ENCODE results near the gene HMCN1.

Gene HMCN1

DNA sequence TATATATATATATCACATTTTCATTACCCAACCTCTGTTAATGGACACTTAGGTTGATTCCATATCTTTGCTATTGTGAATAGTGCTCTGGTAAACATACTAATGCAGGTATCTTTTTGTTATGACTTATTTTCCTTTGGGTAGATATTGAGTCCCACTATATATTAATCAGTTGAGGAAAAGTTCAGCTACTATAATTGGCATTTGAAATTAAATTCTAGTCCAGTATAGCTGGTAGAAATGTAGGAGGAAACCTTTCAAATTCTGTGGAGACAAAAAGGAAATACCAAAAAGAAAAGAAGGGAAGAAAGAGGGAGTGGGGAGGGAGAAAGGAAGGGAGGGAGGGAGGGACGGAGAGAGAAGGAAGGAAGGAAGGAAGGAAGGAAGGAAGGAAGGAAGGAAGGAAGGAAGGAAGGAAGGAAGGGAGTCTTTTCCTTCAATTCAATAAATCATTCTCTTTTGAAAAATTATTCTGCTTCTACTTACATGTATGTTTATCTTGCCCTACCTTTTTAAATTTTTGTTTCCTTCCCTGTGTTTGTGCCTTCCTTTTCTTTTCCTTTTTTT lies 329.0 kb downstream of the HMCN1 start:
- Histone ChIP-seq H3K4me1 (ENCODE audit: control insufficient read depth, insufficient read depth, low read length) (no peaks in the 10 kb centered on the region), H3K27ac (ENCODE audit: low read length) (no peak overlapping the region), H3K36me3 (ENCODE audit: control insufficient read depth, insufficient read depth, low read length) (no peaks in the 10 kb centered on the region), H3K4me3 (ENCODE audit: low read length) (no peak overlapping the region), H3K9me3 (ENCODE audit: control insufficient read depth, insufficient read depth, low read length) (no peaks in the 10 kb centered on the region), H3K27me3 (ENCODE audit: control insufficient read depth, insufficient read depth, low read length) (no peaks in the 10 kb centered on the region)
- no CpG with 5 or more reads among the region's 1 CpG for WGBS (ENCODE audit: insufficient coverage, insufficient read length)
- no peak for DNase-seq (ENCODE audit: low read depth, low spot score)

DNA sequence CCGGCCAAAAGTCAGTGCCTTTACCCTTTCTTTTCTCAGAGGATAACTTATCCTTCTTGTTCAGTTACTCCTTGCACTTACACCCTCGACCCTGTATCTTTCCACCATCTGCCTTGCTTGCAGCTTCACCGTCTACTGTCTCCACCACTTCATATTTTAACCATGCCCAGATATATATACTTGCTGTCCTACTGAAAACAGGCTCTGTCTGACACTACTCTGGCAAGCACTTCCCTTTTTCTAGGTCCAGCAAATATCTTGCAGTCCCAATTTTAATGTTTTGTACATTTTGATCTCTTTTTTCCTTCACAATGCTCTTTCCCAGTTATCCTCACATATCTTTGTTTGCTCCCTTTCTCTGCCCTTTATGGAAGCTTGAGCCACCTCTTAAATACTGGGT lies 332.2 kb downstream of the HMCN1 start:
- Histone ChIP-seq H3K9me3 (ENCODE audit: control insufficient read depth, insufficient read depth, low read length) (no peaks in the 10 kb centered on the region), H3K4me1 (ENCODE audit: control insufficient read depth, insufficient read depth, low read length) (no peaks in the 10 kb centered on the region), H3K36me3 (ENCODE audit: control insufficient read depth, insufficient read depth, low read length) (no peaks in the 10 kb centered on the region), H3K4me3 (ENCODE audit: low read length) (no peak overlapping the region), H3K27ac (ENCODE audit: low read length) (no peak overlapping the region), H3K27me3 (ENCODE audit: control insufficient read depth, insufficient read depth, low read length) (no peaks in the 10 kb centered on the region)
- DNase-seq (ENCODE audit: low read depth, low spot score), result no peak
- WGBS (ENCODE audit: insufficient coverage, insufficient read length), result no CpG with 5 or more reads among the region's 3 CpGs

DNA sequence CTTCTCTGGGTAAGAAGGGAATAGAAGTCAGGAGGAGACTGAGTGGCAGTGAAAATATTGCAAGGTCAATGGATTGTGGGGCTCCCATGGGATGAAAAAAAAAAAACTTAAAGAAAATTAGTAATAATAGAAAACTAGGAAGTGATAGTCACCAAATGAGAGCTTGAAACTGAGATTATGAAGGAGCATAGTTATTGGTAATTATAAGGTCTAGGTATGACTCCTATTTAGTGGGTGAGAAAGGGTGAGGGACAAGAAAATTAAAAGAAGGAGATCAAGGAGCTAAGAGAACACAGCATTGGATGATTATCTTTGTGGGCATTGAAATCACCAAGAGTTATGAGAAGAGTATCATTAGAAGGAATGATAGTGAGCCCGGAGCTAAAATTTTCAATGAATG lies 339.5 kb downstream of the HMCN1 start:
- 100% methylated on average over 1 of the region's 1 CpG for WGBS (ENCODE audit: insufficient coverage, insufficient read length)
- no peaks in the 10 kb centered on the region for H3K9me3 ChIP-seq (ENCODE audit: control insufficient read depth, insufficient read depth, low read length)
- H3K36me3 ChIP-seq (ENCODE audit: control insufficient read depth, insufficient read depth, low read length), result no peaks in the 10 kb centered on the region
- no peak overlapping the region for H3K27ac ChIP-seq (ENCODE audit: low read length)
- DNase-seq (ENCODE audit: low read depth, low spot score), result no peak
- no peaks in the 10 kb centered on the region for H3K27me3 ChIP-seq (ENCODE audit: control insufficient read depth, insufficient read depth, low read length)
- no peak overlapping the region for H3K4me3 ChIP-seq (ENCODE audit: low read length)
- no peaks in the 10 kb centered on the region for H3K4me1 ChIP-seq (ENCODE audit: control insufficient read depth, insufficient read depth, low read length)

DNA sequence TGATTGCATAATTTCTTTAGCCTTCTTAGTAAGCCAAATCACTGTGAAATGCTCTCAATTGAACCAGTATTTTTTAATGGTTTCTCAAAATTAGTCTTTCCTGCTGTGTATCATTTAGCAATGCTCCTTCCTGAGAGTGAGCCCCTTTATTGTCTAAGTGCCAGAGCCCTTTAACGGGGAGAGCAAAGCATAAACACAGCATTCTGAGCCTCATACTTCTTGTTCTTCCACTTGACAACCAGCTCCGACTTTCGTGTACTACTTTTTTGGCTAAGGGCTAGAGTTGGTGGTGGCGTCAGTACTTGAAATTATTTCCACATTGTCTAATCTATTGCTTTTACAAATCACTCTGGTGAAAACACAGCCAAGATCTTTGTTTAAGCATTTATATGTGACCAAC lies 341.8 kb downstream of the HMCN1 start:
- H3K27ac ChIP-seq (ENCODE audit: low read length), result no peak overlapping the region
- H3K4me3 ChIP-seq (ENCODE audit: low read length), result no peak overlapping the region
- no peaks in the 10 kb centered on the region for H3K4me1 ChIP-seq (ENCODE audit: control insufficient read depth, insufficient read depth, low read length)
- no peaks in the 10 kb centered on the region for H3K27me3 ChIP-seq (ENCODE audit: control insufficient read depth, insufficient read depth, low read length)
- WGBS (ENCODE audit: insufficient coverage, insufficient read length), result no CpG with 5 or more reads among the region's 4 CpGs
- DNase-seq (ENCODE audit: low read depth, low spot score), result no peak
- no peaks in the 10 kb centered on the region for H3K36me3 ChIP-seq (ENCODE audit: control insufficient read depth, insufficient read depth, low read length)
- no peaks in the 10 kb centered on the region for H3K9me3 ChIP-seq (ENCODE audit: control insufficient read depth, insufficient read depth, low read length)

DNA sequence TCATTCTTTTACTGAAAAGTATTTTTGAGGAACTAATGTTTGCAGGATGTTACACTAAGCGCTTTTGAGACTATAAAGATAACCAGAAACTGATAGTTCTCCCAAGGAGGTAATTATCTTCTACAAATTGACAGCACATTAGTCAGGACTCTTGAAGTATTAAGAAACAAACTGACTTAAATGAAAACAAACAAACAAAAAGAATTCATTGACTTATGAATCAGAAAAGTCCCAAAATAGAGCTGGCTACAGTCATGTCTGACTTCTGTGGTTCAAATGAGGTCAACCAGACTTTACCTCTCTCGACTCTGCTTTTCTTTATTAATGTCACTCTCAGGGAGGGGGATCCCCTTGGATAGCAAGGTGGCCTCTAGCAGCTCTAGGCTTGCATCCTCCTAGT lies 344.1 kb downstream of the HMCN1 start:
- Histone ChIP-seq H3K27ac (ENCODE audit: low read length) (no peak overlapping the region), H3K36me3 (ENCODE audit: control insufficient read depth, insufficient read depth, low read length) (no peaks in the 10 kb centered on the region), H3K27me3 (ENCODE audit: control insufficient read depth, insufficient read depth, low read length) (no peaks in the 10 kb centered on the region), H3K4me1 (ENCODE audit: control insufficient read depth, insufficient read depth, low read length) (no peaks in the 10 kb centered on the region), H3K9me3 (ENCODE audit: control insufficient read depth, insufficient read depth, low read length) (no peaks in the 10 kb centered on the region), H3K4me3 (ENCODE audit: low read length) (no peak overlapping the region)
- DNase-seq (ENCODE audit: low read depth, low spot score), result no peak
- WGBS (ENCODE audit: insufficient coverage, insufficient read length), result no CpG with 5 or more reads among the region's 2 CpGs

DNA sequence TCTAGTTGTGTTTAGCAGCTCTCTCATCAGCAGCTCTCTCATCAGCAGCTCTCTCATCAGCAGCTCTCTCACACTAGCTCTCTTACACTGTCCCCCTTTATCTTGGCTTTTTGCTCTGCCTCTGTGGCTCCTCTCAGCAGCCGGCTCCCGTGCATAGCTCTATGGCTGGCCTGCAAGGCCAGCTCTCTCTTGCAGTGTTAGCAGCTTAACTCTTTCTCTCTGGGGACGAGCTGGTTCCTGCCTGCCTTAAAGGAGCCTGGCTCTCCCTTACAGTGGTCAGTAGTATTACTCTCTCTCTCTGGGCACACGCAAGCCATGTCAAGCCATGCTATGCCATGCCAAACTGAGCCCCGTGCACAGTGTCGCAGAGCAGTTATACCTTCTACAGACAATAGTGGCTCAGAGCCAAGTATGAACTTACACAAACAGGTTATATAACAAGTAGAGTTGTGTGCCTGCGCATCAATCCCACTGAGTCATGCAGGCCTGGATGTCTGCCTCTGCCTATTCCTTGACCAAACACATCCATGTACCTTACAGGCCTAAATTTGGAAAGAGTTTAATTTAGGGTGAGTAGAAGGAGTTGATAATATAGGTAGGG lies 345.0 kb downstream of the HMCN1 start:
- Histone ChIP-seq H3K4me1 (ENCODE audit: control insufficient read depth, insufficient read depth, low read length) (no peaks in the 10 kb centered on the region), H3K27ac (ENCODE audit: low read length) (no peak overlapping the region), H3K9me3 (ENCODE audit: control insufficient read depth, insufficient read depth, low read length) (no peaks in the 10 kb centered on the region), H3K36me3 (ENCODE audit: control insufficient read depth, insufficient read depth, low read length) (no peaks in the 10 kb centered on the region), H3K4me3 (ENCODE audit: low read length) (no peak overlapping the region), H3K27me3 (ENCODE audit: control insufficient read depth, insufficient read depth, low read length) (no peaks in the 10 kb centered on the region)
- no CpG with 5 or more reads among the region's 7 CpGs for WGBS (ENCODE audit: insufficient coverage, insufficient read length)
- no peak for DNase-seq (ENCODE audit: low read depth, low spot score)

DNA sequence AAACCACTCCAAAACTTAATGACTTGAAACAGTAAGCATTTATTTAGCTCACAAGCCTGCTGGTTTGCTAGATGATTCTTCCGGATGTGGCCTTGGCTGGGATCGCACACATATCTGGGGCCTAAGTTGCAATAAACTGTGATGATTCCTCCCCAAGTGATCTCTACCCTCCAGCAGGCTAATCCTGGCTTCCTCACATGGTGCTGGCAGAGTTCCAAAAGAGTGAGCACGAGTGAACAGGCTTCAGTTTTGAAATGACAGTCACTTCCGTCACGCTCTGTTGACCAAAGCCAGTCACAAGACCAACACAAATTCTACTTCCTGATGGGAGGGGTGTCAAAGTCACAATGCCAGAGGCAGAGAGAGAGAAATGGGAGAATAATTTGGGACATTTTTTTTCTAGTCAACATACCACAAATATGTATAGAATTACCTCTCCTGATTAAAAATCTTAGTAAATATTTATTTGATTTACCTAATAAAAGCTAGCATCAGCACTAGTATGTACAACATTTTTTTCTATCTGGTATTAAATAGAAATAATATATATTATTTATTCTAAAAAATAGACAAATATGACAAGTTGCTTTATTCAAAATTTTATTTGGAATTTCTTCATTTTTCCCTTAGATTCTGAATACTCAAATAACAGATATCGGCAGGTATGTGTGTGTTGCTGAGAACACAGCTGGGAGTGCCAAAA lies 348.2 kb downstream of the HMCN1 start:
- no peaks in the 10 kb centered on the region for H3K36me3 ChIP-seq (ENCODE audit: control insufficient read depth, insufficient read depth, low read length)
- H3K4me1 ChIP-seq (ENCODE audit: control insufficient read depth, insufficient read depth, low read length), result no peaks in the 10 kb centered on the region
- H3K27me3 ChIP-seq (ENCODE audit: control insufficient read depth, insufficient read depth, low read length), result no peaks in the 10 kb centered on the region
- WGBS (ENCODE audit: insufficient coverage, insufficient read length), result no CpG with 5 or more reads among the region's 6 CpGs
- no peaks in the 10 kb centered on the region for H3K9me3 ChIP-seq (ENCODE audit: control insufficient read depth, insufficient read depth, low read length)
- no peak for DNase-seq (ENCODE audit: low read depth, low spot score)
- H3K4me3 ChIP-seq (ENCODE audit: low read length), result no peak overlapping the region
- no peak overlapping the region for H3K27ac ChIP-seq (ENCODE audit: low read length)

DNA sequence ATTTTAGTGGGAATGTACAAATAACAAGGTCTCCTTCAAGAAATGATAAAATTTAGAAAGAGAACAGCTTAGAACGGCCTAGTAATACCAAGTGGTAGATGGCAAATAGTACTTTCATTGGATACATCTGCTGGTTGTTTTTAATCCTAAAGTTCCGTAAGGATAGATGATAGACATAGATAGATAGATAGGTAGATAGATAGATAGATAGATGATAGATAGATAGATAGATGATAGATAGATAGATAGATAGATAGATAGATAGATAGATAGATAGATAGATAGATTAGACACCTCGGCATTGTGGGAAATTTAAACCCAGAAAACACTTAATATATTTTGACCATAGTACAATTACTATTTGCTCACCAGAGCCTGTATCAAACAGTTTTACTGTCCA lies 352.4 kb downstream of the HMCN1 start:
- Histone ChIP-seq H3K4me1 (ENCODE audit: control insufficient read depth, insufficient read depth, low read length) (no peaks in the 10 kb centered on the region), H3K9me3 (ENCODE audit: control insufficient read depth, insufficient read depth, low read length) (no peaks in the 10 kb centered on the region), H3K27ac (ENCODE audit: low read length) (no peak overlapping the region), H3K27me3 (ENCODE audit: control insufficient read depth, insufficient read depth, low read length) (no peaks in the 10 kb centered on the region), H3K36me3 (ENCODE audit: control insufficient read depth, insufficient read depth, low read length) (no peaks in the 10 kb centered on the region), H3K4me3 (ENCODE audit: low read length) (no peak overlapping the region)
- no peak for DNase-seq (ENCODE audit: low read depth, low spot score)
- no CpG with 5 or more reads among the region's 3 CpGs for WGBS (ENCODE audit: insufficient coverage, insufficient read length)

DNA sequence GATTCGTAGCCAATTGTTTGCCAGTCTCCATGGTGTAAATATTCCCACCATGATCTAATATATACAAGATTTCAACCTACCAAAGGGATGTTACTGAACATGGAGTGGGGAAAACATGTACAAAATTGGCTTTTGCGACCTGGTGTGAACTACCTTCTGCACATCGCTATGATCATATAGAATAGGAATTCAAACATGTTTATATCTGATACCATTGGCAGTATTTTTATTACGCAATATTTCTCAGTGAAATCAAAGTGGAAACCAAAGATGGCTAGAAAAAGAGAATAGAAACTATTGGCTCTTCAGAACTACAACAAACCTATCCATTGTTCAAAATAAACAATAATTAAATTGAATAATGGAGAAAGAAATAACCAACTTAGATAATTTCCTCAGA lies 355.7 kb downstream of the HMCN1 start:
- Histone ChIP-seq H3K36me3 (ENCODE audit: control insufficient read depth, insufficient read depth, low read length) (no peaks in the 10 kb centered on the region), H3K4me3 (ENCODE audit: low read length) (no peak overlapping the region), H3K27me3 (ENCODE audit: control insufficient read depth, insufficient read depth, low read length) (no peaks in the 10 kb centered on the region), H3K27ac (ENCODE audit: low read length) (no peak overlapping the region), H3K9me3 (ENCODE audit: control insufficient read depth, insufficient read depth, low read length) (no peaks in the 10 kb centered on the region), H3K4me1 (ENCODE audit: control insufficient read depth, insufficient read depth, low read length) (no peaks in the 10 kb centered on the region)
- no CpG with 5 or more reads among the region's 4 CpGs for WGBS (ENCODE audit: insufficient coverage, insufficient read length)
- no peak for DNase-seq (ENCODE audit: low read depth, low spot score)

DNA sequence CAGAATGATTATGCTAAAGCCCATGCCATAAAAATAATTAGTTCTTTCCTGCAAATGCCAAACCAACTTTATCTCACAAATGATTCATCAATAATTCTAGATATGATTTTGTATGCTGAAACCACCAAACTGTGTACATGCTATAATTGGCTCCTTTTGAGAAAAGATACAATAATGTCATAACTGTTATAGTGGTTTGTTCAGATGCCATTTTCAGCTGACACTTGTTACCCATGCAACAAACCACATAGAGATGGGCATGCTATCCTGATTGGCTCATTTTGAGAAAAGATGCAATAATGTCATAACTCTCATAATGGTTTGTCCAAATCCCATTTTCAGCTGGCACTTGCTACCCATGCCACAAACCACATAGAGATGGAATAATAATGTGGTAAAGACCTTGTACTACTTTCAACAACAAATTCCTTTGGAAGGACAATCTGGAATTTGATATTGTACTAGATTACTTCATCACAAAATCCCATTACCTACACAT lies 357.1 kb downstream of the HMCN1 start:
- no peak for DNase-seq (ENCODE audit: low read depth, low spot score)
- H3K4me3 ChIP-seq (ENCODE audit: low read length), result no peak overlapping the region
- no peaks in the 10 kb centered on the region for H3K36me3 ChIP-seq (ENCODE audit: control insufficient read depth, insufficient read depth, low read length)
- no peaks in the 10 kb centered on the region for H3K9me3 ChIP-seq (ENCODE audit: control insufficient read depth, insufficient read depth, low read length)
- H3K27me3 ChIP-seq (ENCODE audit: control insufficient read depth, insufficient read depth, low read length), result no peaks in the 10 kb centered on the region
- H3K4me1 ChIP-seq (ENCODE audit: control insufficient read depth, insufficient read depth, low read length), result no peaks in the 10 kb centered on the region
- no peak overlapping the region for H3K27ac ChIP-seq (ENCODE audit: low read length)

DNA sequence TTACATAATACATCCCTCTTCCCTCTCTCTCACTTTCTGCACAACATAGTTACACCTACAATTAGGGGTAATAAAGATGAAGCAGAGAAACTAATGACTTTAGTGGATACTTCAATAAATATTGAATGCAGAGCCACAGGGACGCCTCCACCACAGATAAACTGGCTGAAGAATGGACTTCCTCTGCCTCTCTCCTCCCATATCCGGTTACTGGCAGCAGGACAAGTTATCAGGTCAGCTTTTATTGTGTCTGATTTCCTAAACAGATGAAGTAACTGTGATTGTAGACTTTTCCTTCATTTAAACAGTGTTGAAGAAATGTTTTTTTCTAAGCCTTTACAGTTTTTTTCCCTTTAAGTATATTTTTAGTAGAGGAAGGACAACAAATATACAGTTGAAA lies 359.2 kb downstream of the HMCN1 start:
- no peak overlapping the region for H3K27ac ChIP-seq (ENCODE audit: low read length)
- WGBS (ENCODE audit: insufficient coverage, insufficient read length), result no CpG with 5 or more reads among the region's 2 CpGs
- H3K36me3 ChIP-seq (ENCODE audit: control insufficient read depth, insufficient read depth, low read length), result no peaks in the 10 kb centered on the region

More for the DNA sequence above, 359.2 kb downstream of the HMCN1 start:
- no peak overlapping the region for H3K4me3 ChIP-seq (ENCODE audit: low read length)
- DNase-seq (ENCODE audit: low read depth, low spot score), result no peak
- H3K9me3 ChIP-seq (ENCODE audit: control insufficient read depth, insufficient read depth, low read length), result no peaks in the 10 kb centered on the region
- no peaks in the 10 kb centered on the region for H3K4me1 ChIP-seq (ENCODE audit: control insufficient read depth, insufficient read depth, low read length)
- H3K27me3 ChIP-seq (ENCODE audit: control insufficient read depth, insufficient read depth, low read length), result no peaks in the 10 kb centered on the region

All from iPS DF 6.9 (cell line).